ENCODE results near the gene TMEM9.

DNA sequence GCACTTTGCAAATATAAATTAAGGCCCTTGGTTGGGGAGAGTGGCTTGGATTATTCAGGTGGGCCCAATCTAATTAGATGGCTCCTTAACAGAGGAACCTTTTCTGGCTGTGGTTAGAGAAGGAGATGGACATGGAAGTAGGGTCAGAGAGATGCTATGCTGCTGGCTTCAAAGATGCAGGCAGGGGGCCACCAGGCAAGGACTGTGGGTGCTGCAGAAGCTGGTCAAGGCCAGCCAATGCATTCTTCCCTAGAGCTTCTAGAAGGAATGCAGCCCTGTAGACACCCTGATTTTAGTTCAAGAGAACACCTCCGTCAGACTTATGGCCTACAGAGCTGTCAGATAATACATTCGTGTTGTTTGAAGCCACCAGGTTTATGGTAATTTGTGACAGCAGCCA, 3.7 kb upstream of the TMEM9 start:
- no peak for TF ChIP-seq POLR2A (IDR thresholded peaks at IDR 0.05)
- TF ChIP-seq, protein P1, sequence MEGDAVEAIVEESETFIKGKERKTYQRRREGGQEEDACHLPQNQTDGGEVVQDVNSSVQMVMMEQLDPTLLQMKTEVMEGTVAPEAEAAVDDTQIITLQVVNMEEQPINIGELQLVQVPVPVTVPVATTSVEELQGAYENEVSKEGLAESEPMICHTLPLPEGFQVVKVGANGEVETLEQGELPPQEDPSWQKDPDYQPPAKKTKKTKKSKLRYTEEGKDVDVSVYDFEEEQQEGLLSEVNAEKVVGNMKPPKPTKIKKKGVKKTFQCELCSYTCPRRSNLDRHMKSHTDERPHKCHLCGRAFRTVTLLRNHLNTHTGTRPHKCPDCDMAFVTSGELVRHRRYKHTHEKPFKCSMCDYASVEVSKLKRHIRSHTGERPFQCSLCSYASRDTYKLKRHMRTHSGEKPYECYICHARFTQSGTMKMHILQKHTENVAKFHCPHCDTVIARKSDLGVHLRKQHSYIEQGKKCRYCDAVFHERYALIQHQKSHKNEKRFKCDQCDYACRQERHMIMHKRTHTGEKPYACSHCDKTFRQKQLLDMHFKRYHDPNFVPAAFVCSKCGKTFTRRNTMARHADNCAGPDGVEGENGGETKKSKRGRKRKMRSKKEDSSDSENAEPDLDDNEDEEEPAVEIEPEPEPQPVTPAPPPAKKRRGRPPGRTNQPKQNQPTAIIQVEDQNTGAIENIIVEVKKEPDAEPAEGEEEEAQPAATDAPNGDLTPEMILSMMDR (IDR thresholded peaks at IDR 0.05), result no peak
